ENCODE measurements around the gene CNTN4.

- no peak for TF ChIP-seq CTCF (IDR thresholded peaks at IDR 0.05)
- no peak for TF ChIP-seq EP300 (IDR thresholded peaks at IDR 0.05)
Observed at GRCh38 chr3:2303566-2303965, 204.9 kb downstream of the CNTN4 start.
